Naive thymus-derived CD4-positive, alpha-beta T cell (primary cell): ENCODE data around the gene DUSP8. TPM values are rescaled to one million over a fixed set of nuclear protein-coding genes. Genes with fewer than 3 reads are reported as not detected.
A peak's percentile ranks its signal among the peaks of the same experiment; 100 is the strongest.

ENCODE experiments used
- ATAC-seq: fragments of 150-1000 bp; cut with Tn5 transposase; 2 replicates; pipeline ENCODE4 v1.10.0; 2021; ENCODE audit warnings: mild to moderate bottlenecking, moderate library complexity
- CTCF ChIA-PET: fragments of 350-600 bp; sonication (Branson Sonifier 250); formaldehyde crosslinking; loops from one replicate; lab custom pipeline; 2021; ENCODE audit warnings: antibody characterized with exemption; lab: Charles Lee
- POLR2A ChIA-PET: fragments of 350-600 bp; sonication (Branson Sonifier 250); formaldehyde crosslinking; loops from one replicate; lab custom pipeline; 2021; ENCODE audit warnings: antibody characterized with exemption, inconsistent platforms; lab: Charles Lee
- DNase-seq, 9 donors: peaks; one replicate each; pipeline versions ENCODE4 v3.0.0 to v3.0.0-alpha.2; 2020 to 2022; ENCODE audit warnings: mixed read lengths in 1 of 9
- H3K27ac ChIP-seq: one replicate; pipeline ENCODE4 v1.7.0; 2013; ENCODE audit warnings: mild to moderate bottlenecking, low read depth, low read length, moderate library complexity
- H3K27me3 ChIP-seq, 2 donors: one replicate each; pipeline ENCODE4 v1.7.0; 2013; ENCODE audit warnings: low read length in 2 of 2, mild to moderate bottlenecking in 2 of 2, moderate library complexity in 2 of 2; ENCODE audit not compliant: control insufficient read depth in 2 of 2, insufficient read depth in 2 of 2
- H3K36me3 ChIP-seq, 3 experiments: 1 replicate in 2 of 3; 2 replicates in 1 of 3; pipeline ENCODE4 v1.7.0; 2013; ENCODE audit warnings: low read length in 3 of 3, mild to moderate bottlenecking in 3 of 3, moderate library complexity in 1 of 3; ENCODE audit not compliant: insufficient read depth in 3 of 3, control insufficient read depth in 2 of 3
- H3K4me1 ChIP-seq, 2 donors: one replicate each; pipeline ENCODE4 v1.7.0; 2013; ENCODE audit warnings: low read length in 2 of 2, mild to moderate bottlenecking in 2 of 2, moderate library complexity in 1 of 2; ENCODE audit not compliant: control insufficient read depth in 2 of 2, insufficient read depth in 2 of 2
- H3K4me3 ChIP-seq: 2 replicates; pipeline ENCODE4 v1.7.0; 2013; ENCODE audit warnings: mild to moderate bottlenecking, low read length
- H3K9me3 ChIP-seq, 3 experiments: 1 replicate in 2 of 3; 2 replicates in 1 of 3; pipeline ENCODE4 v1.7.0; 2013; ENCODE audit warnings: low read length in 3 of 3; ENCODE audit not compliant: control insufficient read depth in 2 of 3
- H3K27ac Mint-ChIP-seq, 9 donors: one replicate each; pipeline ENCODE4 v1.8.0; 2020 to 2022; ENCODE audit warnings: mixed read lengths in 9 of 9, mild to moderate bottlenecking in 8 of 9, moderate library complexity in 5 of 9, inconsistent platforms in 2 of 9
- H3K27me3 Mint-ChIP-seq, 5 donors: one replicate each; pipeline ENCODE4 v1.8.0; 2021 to 2022; ENCODE audit warnings: mixed read lengths in 5 of 5, mild to moderate bottlenecking in 1 of 5
- H3K36me3 Mint-ChIP-seq, 5 donors: one replicate each; pipeline ENCODE4 v1.8.0; 2020 to 2022; ENCODE audit warnings: mixed read lengths in 5 of 5, mild to moderate bottlenecking in 3 of 5, inconsistent platforms in 1 of 5
- H3K4me1 Mint-ChIP-seq, 7 donors: one replicate each; pipeline ENCODE4 v1.8.0; 2020 to 2022; ENCODE audit warnings: mixed read lengths in 7 of 7, mild to moderate bottlenecking in 3 of 7, inconsistent platforms in 1 of 7
- H3K4me3 Mint-ChIP-seq, 10 donors: one replicate each; pipeline ENCODE4 v1.8.0; 2020 to 2022; ENCODE audit warnings: mild to moderate bottlenecking in 10 of 10, mixed read lengths in 10 of 10, moderate library complexity in 6 of 10, inconsistent platforms in 2 of 10
- H3K9me3 Mint-ChIP-seq, 11 donors: one replicate each; pipeline ENCODE4 v1.8.0; 2020 to 2022; ENCODE audit warnings: mixed read lengths in 11 of 11, mild to moderate bottlenecking in 4 of 11, inconsistent platforms in 1 of 11, moderate library complexity in 1 of 11
- intact Hi-C, 2 donors: fragments of 100-400 bp; cut with micrococcal nuclease; formaldehyde crosslinking; loops; one replicate each; pipeline ENCODE4 v1.15.1; 2023
- polyA plus RNA-seq, 2 donors: library from polyadenylated mRNA; unstranded; fragments of 300-500 nt; fragmentation: Illumina TruSeq; gene quantifications; one replicate each; pipeline ENCODE4 v1.2.3, GENCODE V29; 2021
- total RNA-seq, 6 experiments: library from RNA in 5 of 6; stranded (reverse) in 5 of 6; gene quantifications; 1 replicate in 5 of 6; 2 replicates in 1 of 6; pipeline ENCODE4 v1.2.3 and lab custom pipeline; 2021 to 2026

The DUSP8 gene
- total and polyA plus RNA-seq, 7 experiments from 2014 or later: 0.22 to 79.3 (median 3.9) TPM

- peaks cover 3 to 87% (median 72%) of the 10 kb centered on the region in 7 donors for H3K4me1 Mint-ChIP-seq
Observed at GRCh38 chr11:1520663-1521267, 51.3 kb downstream of the DUSP8 start.

GRCh38 chr11:1520209-1520662 lies 51.8 kb downstream of the DUSP8 start:
- Histone ChIP-seq H3K9me3 (no peaks in the 10 kb centered on the region), H3K36me3 (peaks cover 0 to 15% (median 0%) of the 10 kb centered on the region in 3 experiments), H3K4me1 (peaks cover 19 to 22% of the 10 kb centered on the region in 2 donors), H3K4me3 (no peak overlapping the region), H3K27ac (no peak overlapping the region), H3K27me3 (no peaks in the 10 kb centered on the region)
- POLR2A ChIA-PET: no interaction called here
- CTCF ChIA-PET: interaction anchor here (1.0 kb wide), 1 partner anchor 320 kb away, joined by 3 read pairs; no protein-coding TSS in a partner anchor
- H3K27me3 Mint-ChIP-seq: no peaks in the 10 kb centered on the region
- DNase-seq (no peak), ATAC-seq (no peak)
- intact Hi-C loops: no loop called here
- H3K36me3 Mint-ChIP-seq: no peaks in the 10 kb centered on the region
- H3K4me3 Mint-ChIP-seq: peak overlapping the region in 1 of 10 donors; percentile 2
- H3K27ac Mint-ChIP-seq: peak overlapping the region in 1 of 9 donors; percentile 12
- H3K9me3 Mint-ChIP-seq: no peaks in the 10 kb centered on the region
- peaks cover 3 to 89% (median 74%) of the 10 kb centered on the region in 7 donors for H3K4me1 Mint-ChIP-seq

More at GRCh38 chr11:1520663-1521267, 51.3 kb downstream of the DUSP8 start:
- no peaks in the 10 kb centered on the region for H3K27me3 Mint-ChIP-seq
- DNase-seq (no peak), ATAC-seq (no peak)
- H3K27ac Mint-ChIP-seq: peak overlapping the region in 2 of 9 donors; percentile 12 to 78
- Histone ChIP-seq H3K27ac (no peak overlapping the region), H3K4me1 (peaks cover 14 to 17% of the 10 kb centered on the region in 2 donors), H3K9me3 (no peaks in the 10 kb centered on the region), H3K4me3 (no peak overlapping the region), H3K36me3 (peaks cover 0 to 17% (median 0%) of the 10 kb centered on the region in 3 experiments), H3K27me3 (no peaks in the 10 kb centered on the region)
- CTCF ChIA-PET: no interaction called here
- intact Hi-C loops: no loop called here
- no peaks in the 10 kb centered on the region for H3K9me3 Mint-ChIP-seq
- no peak overlapping the region for H3K4me3 Mint-ChIP-seq
- H3K36me3 Mint-ChIP-seq: no peaks in the 10 kb centered on the region
- POLR2A ChIA-PET: no interaction called here

GRCh38 chr11:1519028-1520010 lies 52.8 kb downstream of the DUSP8 start:
- ATAC-seq: no peak
- H3K4me1 Mint-ChIP-seq: peaks cover 3 to 95% (median 75%) of the 10 kb centered on the region in 7 donors
- peak overlapping the region in 2 of 9 donors; percentile 41 to 50 for H3K27ac Mint-ChIP-seq
- H3K27me3 Mint-ChIP-seq: no peaks in the 10 kb centered on the region
- H3K4me1 ChIP-seq: peaks cover 20 to 23% of the 10 kb centered on the region in 2 donors
- no peaks in the 10 kb centered on the region for H3K36me3 Mint-ChIP-seq
- DNase-seq: no peak
- no peaks in the 10 kb centered on the region for H3K9me3 ChIP-seq
- no peak overlapping the region for H3K4me3 ChIP-seq
- ChIA-PET CTCF (interaction anchor here (0.7 to 1.0 kb wide), 3 partner anchors 136 to 431 kb away, joined by 3 to 4 read pairs (median 3); no protein-coding TSS in a partner anchor), POLR2A (no interaction called here)
- peak overlapping the region in 1 of 10 donors; percentile 2 for H3K4me3 Mint-ChIP-seq
- no peak overlapping the region for H3K27ac ChIP-seq
- peaks cover 0 to 10% (median 0%) of the 10 kb centered on the region in 3 experiments for H3K36me3 ChIP-seq
- intact Hi-C loops: loop anchor here (5.0 to 10.0 kb wide), 3 partner anchors 67 to 405 kb away; no protein-coding TSS in a partner anchor
- no peaks in the 10 kb centered on the region for H3K9me3 Mint-ChIP-seq
- no peaks in the 10 kb centered on the region for H3K27me3 ChIP-seq

GRCh38 chr11:1518301-1518700 lies 53.8 kb downstream of the DUSP8 start:
- Mint-ChIP-seq H3K27ac (no peak overlapping the region), H3K4me3 (no peak overlapping the region), H3K4me1 (peaks cover 4 to 96% (median 74%) of the 10 kb centered on the region in 7 donors), H3K9me3 (no peaks in the 10 kb centered on the region), H3K27me3 (no peaks in the 10 kb centered on the region), H3K36me3 (peaks cover 0 to 5% (median 0%) of the 10 kb centered on the region in 5 donors)
- H3K27me3 ChIP-seq: no peaks in the 10 kb centered on the region
- H3K27ac ChIP-seq: no peak overlapping the region
- H3K9me3 ChIP-seq: no peaks in the 10 kb centered on the region
- intact Hi-C loops: loop anchor here (5.0 to 10.0 kb wide), 3 partner anchors 66 to 404 kb away; no protein-coding TSS in a partner anchor
- H3K4me3 ChIP-seq: no peak overlapping the region
- peaks cover 0 to 5% (median 0%) of the 10 kb centered on the region in 3 experiments for H3K36me3 ChIP-seq
- ATAC-seq: no peak
- ChIA-PET POLR2A (no interaction called here), CTCF (interaction anchor here (0.7 to 0.9 kb wide), 2 partner anchors 135 to 432 kb away, joined by 3 to 4 read pairs; no protein-coding TSS in a partner anchor)
- peaks cover 19 to 20% of the 10 kb centered on the region in 2 donors for H3K4me1 ChIP-seq
- DNase-seq: no peak

GRCh38 chr11:1517117-1518005 lies 54.7 kb downstream of the DUSP8 start:
- no peak overlapping the region for H3K27ac ChIP-seq
- Mint-ChIP-seq H3K9me3 (no peaks in the 10 kb centered on the region), H3K4me3 (peak overlapping the region in 4 of 10 donors; percentile 11 to 74 (median 37)), H3K27me3 (no peaks in the 10 kb centered on the region), H3K27ac (peak overlapping the region in 3 of 9 donors; percentile 38 to 84 (median 55)), H3K4me1 (peaks cover 6 to 92% (median 70%) of the 10 kb centered on the region in 7 donors), H3K36me3 (peaks cover 0 to 6% (median 0%) of the 10 kb centered on the region in 5 donors)
- intact Hi-C loops: loop anchor here (5.0 to 10.0 kb wide), 3 partner anchors 65 to 403 kb away; no protein-coding TSS in a partner anchor
- H3K27me3 ChIP-seq: no peaks in the 10 kb centered on the region
- DNase-seq: no peak
- H3K9me3 ChIP-seq: no peaks in the 10 kb centered on the region
- ATAC-seq: no peak
- ChIA-PET POLR2A (no interaction called here), CTCF (no interaction called here)
- peaks cover 19 to 20% of the 10 kb centered on the region in 2 donors for H3K4me1 ChIP-seq
- H3K36me3 ChIP-seq: peaks cover 0 to 5% (median 0%) of the 10 kb centered on the region in 3 experiments
- no peak overlapping the region for H3K4me3 ChIP-seq
